ENCODE data around the gene CAPN10.

GRCh38 chr2:240572141-240573031, 14.1 kb upstream of the CAPN10 start:
- no peak for TF ChIP-seq CTCF (IDR thresholded peaks at IDR 0.05)
- TF ChIP-seq POLR2A (IDR thresholded peaks at IDR 0.05) = no peak

All from prostate gland (tissue), 2 donors.